HK-2 (cell line): ENCODE measurements around the gene MAP6.

ENCODE experiments used
- DNase-seq: peaks from one replicate; pipeline ENCODE4 v3.0.0-alpha.2; 2018; ENCODE audit not compliant: unreplicated experiment

MAP6 gene

GRCh38 chr11:75568616-75569219 lies 100.1 kb downstream of the MAP6 start:
- no peak for DNase-seq

- DNase-seq, result no peak
Measured at GRCh38 chr11:75567971-75568370, 100.9 kb downstream of the MAP6 start.

- no peak for DNase-seq
Measured at GRCh38 chr11:75566763-75567279, 102.0 kb downstream of the MAP6 start.

GRCh38 chr11:75565916-75566762 lies 102.7 kb downstream of the MAP6 start:
- no peak for DNase-seq

- DNase-seq, result peak; percentile 65
Measured at GRCh38 chr11:75565221-75565814, 103.5 kb downstream of the MAP6 start.

- peak; percentile 66 for DNase-seq
Measured at GRCh38 chr11:75563978-75564552, 104.8 kb downstream of the MAP6 start.

- DNase-seq, result no peak
Measured at GRCh38 chr11:75563501-75563977, 105.3 kb downstream of the MAP6 start.

- DNase-seq, result peak; percentile 60
Measured at GRCh38 chr11:75562836-75563484, 105.9 kb downstream of the MAP6 start.

GRCh38 chr11:75562048-75562835 lies 106.6 kb downstream of the MAP6 start, which contains the start of gene SERPINH1:
Gene SERPINH1 (plus strand): TSS chr11:75562253. CDS start chr11:75566350, 4,097 bp downstream.
- peak; percentile 80 for DNase-seq

GRCh38 chr11:75561426-75562047 lies 107.3 kb downstream of the MAP6 start:
- no peak for DNase-seq

- no peak for DNase-seq
Measured at GRCh38 chr11:75560644-75561043, 108.2 kb downstream of the MAP6 start.

- DNase-seq, result no peak
Measured at GRCh38 chr11:75558939-75559843, 109.6 kb downstream of the MAP6 start.

- no peak for DNase-seq
Measured at GRCh38 chr11:75557666-75558494, 111.0 kb downstream of the MAP6 start.

GRCh38 chr11:75556275-75556674 lies 112.6 kb downstream of the MAP6 start:
- DNase-seq, result no peak

GRCh38 chr11:75555079-75555811 lies 113.6 kb downstream of the MAP6 start:
- no peak for DNase-seq

- DNase-seq, result no peak
Measured at GRCh38 chr11:75554258-75555022, 114.4 kb downstream of the MAP6 start.

- DNase-seq, result no peak
Measured at GRCh38 chr11:75553889-75554257, 115.0 kb downstream of the MAP6 start.
